ENCODE data around the gene BCL2. TPM values are rescaled to one million over a fixed set of nuclear protein-coding genes. Genes with fewer than 3 reads are reported as not detected.

The BCL2 gene
- total RNA-seq, 1 experiment from 2014 or later: 2.9 TPM

- peak overlapping the region; percentile 40 for H3K27ac Mint-ChIP-seq (ENCODE audit: unreplicated experiment)
- peaks cover 26% of the 10 kb centered on the region for H3K36me3 Mint-ChIP-seq (ENCODE audit: insufficient read depth, unreplicated experiment)
- H3K9me3 Mint-ChIP-seq (ENCODE audit: low read depth, unreplicated experiment): no peaks in the 10 kb centered on the region
- peak overlapping the region; percentile 77 for H3K4me3 Mint-ChIP-seq (ENCODE audit: low read depth, unreplicated experiment)
- BruUV-seq (replicated peaks): no TSS peak
- CTCF ChIA-PET: no interaction called here
- peak; percentile 38 for TF ChIP-seq CTCF (IDR thresholded peaks at IDR 0.05; ENCODE audit: unreplicated experiment)
- intact Hi-C loops (cut with micrococcal nuclease; ENCODE audit: unreplicated experiment): no loop called here
- peaks cover 22% of the 10 kb centered on the region for H3K4me1 Mint-ChIP-seq (ENCODE audit: low read depth, unreplicated experiment)
- peaks cover 54% of the 10 kb centered on the region for H3K27me3 Mint-ChIP-seq (ENCODE audit: unreplicated experiment)
- DNase-seq: peak; percentile 38
These were observed 1.3 kb downstream of the BCL2 start for GRCh38 chr18:63317982-63318888.

DNA sequence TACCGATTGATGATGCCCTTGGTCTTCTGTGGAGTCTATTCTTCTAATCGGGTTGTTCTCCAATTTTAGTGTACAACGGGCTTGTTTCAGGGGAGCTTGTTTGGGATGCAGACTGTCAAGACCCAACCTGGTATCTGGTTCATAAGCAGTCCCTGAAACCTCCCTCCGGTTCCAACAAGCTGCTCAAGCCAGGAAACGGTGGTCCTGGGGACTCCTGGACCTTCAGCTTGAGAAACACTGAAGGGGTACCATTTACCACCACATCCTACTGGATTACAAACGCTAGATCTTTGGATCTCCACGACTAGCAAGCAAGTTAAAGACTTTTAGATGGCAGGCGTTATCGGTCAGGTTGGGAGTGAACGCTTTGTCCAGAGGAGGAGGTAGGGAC is 2.0 kb downstream of the BCL2 start:
- BruUV-seq (replicated peaks): no TSS peak
- Mint-ChIP-seq H3K4me3 (ENCODE audit: low read depth, unreplicated experiment) (no peak overlapping the region), H3K27ac (ENCODE audit: unreplicated experiment) (no peak overlapping the region), H3K4me1 (ENCODE audit: low read depth, unreplicated experiment) (peaks cover 15% of the 10 kb centered on the region), H3K9me3 (ENCODE audit: low read depth, unreplicated experiment) (no peaks in the 10 kb centered on the region), H3K27me3 (ENCODE audit: unreplicated experiment) (peaks cover 54% of the 10 kb centered on the region), H3K36me3 (ENCODE audit: insufficient read depth, unreplicated experiment) (peaks cover 26% of the 10 kb centered on the region)
- CTCF ChIA-PET: no interaction called here
- intact Hi-C loops (cut with micrococcal nuclease; ENCODE audit: unreplicated experiment): no loop called here
- no peak for DNase-seq
- no peak for TF ChIP-seq CTCF (IDR thresholded peaks at IDR 0.05; ENCODE audit: unreplicated experiment)

DNA sequence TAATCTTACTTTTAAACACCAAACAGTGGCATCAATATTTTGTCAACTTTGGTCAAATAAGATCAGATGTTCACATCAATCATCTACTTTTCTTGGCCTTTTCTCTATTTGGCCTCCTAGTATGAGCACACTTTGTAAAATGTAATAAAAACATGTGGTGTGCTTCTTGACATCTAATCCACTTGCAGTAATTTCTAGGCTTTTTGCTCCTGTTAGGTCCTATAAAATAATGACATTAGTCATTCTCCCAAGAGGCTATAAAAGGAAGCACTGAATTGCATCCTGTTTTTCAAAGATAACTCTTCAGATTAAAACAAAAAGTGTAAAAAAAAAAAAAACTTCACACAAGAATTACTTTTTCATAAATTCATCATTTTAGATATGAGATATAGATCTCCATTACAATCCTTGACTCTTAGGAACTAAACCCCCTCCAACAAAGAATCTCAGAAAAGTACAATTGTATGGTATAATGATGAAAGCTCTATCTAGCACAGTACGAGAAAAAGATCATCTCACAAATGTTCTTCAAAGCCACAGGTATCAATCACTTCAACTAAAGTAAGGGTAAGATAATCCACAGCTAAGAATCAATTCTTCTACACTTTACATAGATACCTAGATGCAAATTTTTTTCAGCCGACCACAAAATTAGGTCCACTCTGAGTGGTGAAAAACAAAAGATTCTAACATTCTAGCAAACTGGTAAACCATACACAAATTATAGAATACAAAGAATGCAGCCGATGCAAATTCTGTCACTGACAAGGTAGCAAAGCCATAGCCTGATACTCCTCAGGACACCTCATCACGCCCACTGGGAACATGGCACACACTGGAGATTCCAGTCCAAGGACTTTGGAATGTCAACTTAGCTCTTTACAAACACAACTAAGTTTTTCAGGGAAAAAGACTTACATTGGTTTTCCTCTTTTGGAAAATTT is 2.7 kb downstream of the BCL2 start:
- Mint-ChIP-seq H3K27ac (ENCODE audit: unreplicated experiment) (no peak overlapping the region), H3K4me1 (ENCODE audit: low read depth, unreplicated experiment) (peaks cover 12% of the 10 kb centered on the region), H3K4me3 (ENCODE audit: low read depth, unreplicated experiment) (no peak overlapping the region), H3K36me3 (ENCODE audit: insufficient read depth, unreplicated experiment) (peaks cover 26% of the 10 kb centered on the region), H3K9me3 (ENCODE audit: low read depth, unreplicated experiment) (no peaks in the 10 kb centered on the region), H3K27me3 (ENCODE audit: unreplicated experiment) (peaks cover 54% of the 10 kb centered on the region)
- CTCF ChIA-PET: no interaction called here
- no peak for DNase-seq
- no peak for TF ChIP-seq CTCF (IDR thresholded peaks at IDR 0.05; ENCODE audit: unreplicated experiment)
- intact Hi-C loops (cut with micrococcal nuclease; ENCODE audit: unreplicated experiment): no loop called here
- TSS peak; percentile 9 for BruUV-seq (replicated peaks)

DNA sequence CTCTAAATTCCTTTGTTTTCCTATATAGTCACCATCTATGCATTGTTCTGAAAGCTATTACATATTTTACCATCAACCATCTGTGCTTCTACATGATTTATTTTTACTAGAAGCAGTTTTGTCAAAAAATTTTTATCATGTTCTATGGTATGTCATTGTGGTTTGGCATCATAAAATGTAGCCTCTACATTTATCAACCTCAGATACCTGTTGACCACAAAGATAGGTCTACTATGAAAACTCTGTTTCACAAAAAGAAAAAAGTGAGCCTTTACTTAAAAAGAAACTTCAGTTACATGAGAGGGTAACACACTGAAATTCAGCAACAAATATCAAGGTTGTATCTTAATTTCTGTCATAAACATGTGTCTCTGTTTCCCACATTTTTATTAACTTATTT is 3.7 kb downstream of the BCL2 start:
- no peak for TF ChIP-seq CTCF (IDR thresholded peaks at IDR 0.05; ENCODE audit: unreplicated experiment)
- H3K9me3 Mint-ChIP-seq (ENCODE audit: low read depth, unreplicated experiment): no peaks in the 10 kb centered on the region
- no peak for DNase-seq
- CTCF ChIA-PET: no interaction called here
- no peak overlapping the region for H3K27ac Mint-ChIP-seq (ENCODE audit: unreplicated experiment)
- peaks cover 55% of the 10 kb centered on the region for H3K27me3 Mint-ChIP-seq (ENCODE audit: unreplicated experiment)
- intact Hi-C loops (cut with micrococcal nuclease; ENCODE audit: unreplicated experiment): no loop called here
- H3K4me3 Mint-ChIP-seq (ENCODE audit: low read depth, unreplicated experiment): no peak overlapping the region
- peaks cover 12% of the 10 kb centered on the region for H3K4me1 Mint-ChIP-seq (ENCODE audit: low read depth, unreplicated experiment)
- no TSS peak for BruUV-seq (replicated peaks)
- H3K36me3 Mint-ChIP-seq (ENCODE audit: insufficient read depth, unreplicated experiment): peaks cover 21% of the 10 kb centered on the region

Measured in Calu3 (cell line).